NCI-H146 treated with DMSO at 0.1 percent for 48 hours (cell line): ENCODE data around the gene KRT79.
A peak's percentile ranks its signal among the peaks of the same experiment; 100 is the strongest.
"Not testable (repeated sequence)": the region's sequence is repeated elsewhere in the genome, so short reads cannot be mapped to it uniquely, and the experiment has no call there.

Experiments used
- DNase-seq: peaks from one replicate; lab custom pipeline; 2025; ENCODE audit not compliant: unreplicated experiment; lab: John Stamatoyannopoulos, UW

Gene KRT79

GRCh38 chr12:52806821-52807543 lies 27.1 kb downstream of the KRT79 start:
- DNase-seq = no peak

- no peak for DNase-seq
Measured at GRCh38 chr12:52806169-52806811, 27.8 kb downstream of the KRT79 start.

GRCh38 chr12:52805739-52806138 lies 28.4 kb downstream of the KRT79 start:
- no peak for DNase-seq

GRCh38 chr12:52805000-52805399 lies 29.1 kb downstream of the KRT79 start:
- no peak for DNase-seq

- DNase-seq = no peak
Measured at GRCh38 chr12:52802442-52802841, 31.7 kb downstream of the KRT79 start.

GRCh38 chr12:52801773-52802172 lies 32.3 kb downstream of the KRT79 start:
- no peak for DNase-seq

GRCh38 chr12:52800259-52800917 lies 33.7 kb downstream of the KRT79 start:
- no peak for DNase-seq

GRCh38 chr12:52799505-52800211 lies 34.5 kb downstream of the KRT79 start:
- peak; percentile 54 for DNase-seq

GRCh38 chr12:52798671-52799504 lies 35.2 kb downstream of the KRT79 start:
- no peak for DNase-seq

GRCh38 chr12:52798003-52798670 lies 36.0 kb downstream of the KRT79 start:
- no peak for DNase-seq

- DNase-seq = no peak
Measured at GRCh38 chr12:52797529-52797894, 36.6 kb downstream of the KRT79 start.

GRCh38 chr12:52796839-52797528 lies 37.1 kb downstream of the KRT79 start:
- no peak for DNase-seq

GRCh38 chr12:52796429-52796794 lies 37.7 kb downstream of the KRT79 start:
- DNase-seq = no peak

GRCh38 chr12:52795694-52796428 lies 38.2 kb downstream of the KRT79 start, which contains the start of gene KRT3:
KRT3 (minus strand) TSS chr12:52796117; CDS start chr12:52796042, 75 bp downstream.
- DNase-seq = no peak

- DNase-seq = not testable (repeated sequence)
Measured at GRCh38 chr12:52795332-52795674, 38.8 kb downstream of the KRT79 start.

- DNase-seq = no peak
Measured at GRCh38 chr12:52794479-52795331, 39.4 kb downstream of the KRT79 start.

GRCh38 chr12:52792185-52793029 lies 41.7 kb downstream of the KRT79 start:
- DNase-seq = no peak
